ENCODE measurements around the gene GHR.
"Not testable (repeated sequence)": the region's sequence is repeated elsewhere in the genome, so short reads cannot be mapped to it uniquely, and the experiment has no call there.

GHR gene

DNA sequence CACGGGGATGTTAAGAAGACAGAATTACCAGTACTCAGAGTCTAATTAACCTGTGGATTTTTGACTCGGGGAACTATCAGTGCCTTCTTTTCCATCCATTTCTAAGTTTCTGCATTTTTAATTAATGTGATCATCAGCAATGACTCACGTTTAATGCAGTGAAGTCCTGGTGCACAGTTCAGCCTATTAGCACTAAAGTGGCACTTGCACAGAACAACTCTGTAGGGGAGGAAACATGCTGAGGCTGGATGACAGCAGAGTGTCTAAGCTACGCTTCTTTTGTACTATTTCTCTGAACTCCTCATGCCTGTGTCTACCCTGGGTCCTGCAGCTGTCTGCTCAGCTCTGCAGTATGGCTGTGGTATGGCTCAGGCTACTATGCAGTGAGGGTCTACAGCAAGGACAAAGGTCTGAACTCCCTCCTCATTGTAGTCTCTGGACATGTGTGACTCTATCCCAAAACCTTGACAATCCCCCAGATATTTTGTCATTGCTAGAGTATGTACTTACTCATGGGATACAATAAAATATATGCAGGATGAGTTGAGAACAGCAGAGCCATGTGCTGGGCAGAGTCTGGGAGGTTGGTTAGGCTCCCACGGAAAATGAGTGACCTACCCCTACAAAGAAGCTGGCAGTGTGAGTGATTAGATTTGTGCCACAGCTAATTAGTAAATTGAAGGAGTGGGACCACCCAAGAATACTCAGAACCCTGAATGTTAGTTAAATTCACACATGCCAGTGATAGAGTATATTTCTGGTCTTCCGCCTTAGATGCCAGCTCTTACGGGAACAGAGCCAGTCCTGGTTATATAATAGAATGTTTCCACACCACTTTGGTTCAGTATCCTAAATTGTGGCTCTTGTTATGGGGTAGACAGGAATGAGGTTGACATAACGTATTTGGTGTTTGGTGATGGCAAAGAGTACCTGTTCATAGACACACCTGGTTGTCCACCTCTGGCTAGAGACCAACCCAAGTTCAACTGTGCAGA, 148.0 kb downstream of the GHR start:
- ATAC-seq, result no peak

DNA sequence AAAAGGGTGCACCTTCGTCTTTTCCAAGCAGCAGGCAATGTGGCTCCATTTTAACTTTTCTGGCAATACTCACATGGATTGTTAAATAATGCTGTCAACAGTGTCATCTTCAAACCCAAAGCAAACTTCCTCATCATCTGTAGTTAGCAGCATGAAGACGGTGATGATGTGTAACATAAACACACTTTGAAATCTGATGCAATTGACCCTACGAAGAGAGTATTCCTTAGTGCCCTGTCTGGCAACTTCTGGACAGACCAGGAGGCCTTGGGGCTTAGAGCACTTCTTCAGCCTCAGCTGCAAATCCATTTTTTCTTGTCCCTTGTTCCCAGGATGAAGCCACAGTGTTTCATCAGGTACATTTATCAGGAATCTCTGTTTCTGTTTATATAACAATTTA, 149.1 kb downstream of the GHR start:
- no peak for ATAC-seq

DNA sequence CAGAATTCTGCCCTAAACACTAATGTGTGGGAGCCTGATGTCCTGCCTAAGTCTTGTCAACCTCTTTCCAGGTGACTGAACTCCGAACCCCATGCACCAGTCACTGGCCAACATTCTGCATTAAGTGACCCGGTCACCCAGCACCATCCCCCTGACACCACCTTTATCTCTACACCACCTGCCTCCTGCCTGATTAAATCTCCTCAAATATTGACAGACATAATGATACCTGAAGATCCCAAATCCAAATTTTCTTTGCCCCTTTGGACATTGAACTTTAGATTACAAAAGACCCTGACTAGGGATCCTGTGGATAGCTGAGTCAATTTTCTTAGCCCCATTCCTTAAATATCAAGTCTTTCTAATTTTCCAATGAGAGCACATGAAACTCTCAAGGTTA, 150.1 kb downstream of the GHR start:
- ATAC-seq, result no peak

GRCh38 chr5:42575914-42576313, 152.7 kb downstream of the GHR start:
- ATAC-seq, result not testable (repeated sequence)

- ATAC-seq, result not testable (repeated sequence)
Observed at GRCh38 chr5:42578901-42579300, 155.7 kb downstream of the GHR start.

DNA sequence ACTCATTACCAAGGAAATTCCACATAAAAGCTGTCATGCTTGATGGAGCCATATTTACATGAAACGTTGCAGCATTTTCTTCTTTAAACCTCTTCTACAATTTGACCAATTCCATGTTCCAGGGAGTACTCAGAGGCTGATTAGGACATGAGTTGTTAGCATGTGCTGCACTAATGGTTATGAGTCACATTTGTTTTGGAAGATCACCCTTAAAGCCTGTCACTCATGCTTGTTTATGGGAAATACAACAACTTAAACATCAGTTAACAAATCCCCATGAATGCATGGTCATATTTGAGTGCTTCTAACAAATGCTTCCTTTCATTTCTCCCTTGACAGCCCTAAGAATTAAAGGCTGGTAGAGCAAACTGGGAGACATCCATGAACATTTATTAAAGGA, 156.1 kb downstream of the GHR start:
- ATAC-seq, result no peak

GRCh38 chr5:42581845-42582244, 158.6 kb downstream of the GHR start:
- ATAC-seq, result no peak

GRCh38 chr5:42582723-42583122, 159.5 kb downstream of the GHR start:
- no peak for ATAC-seq

- no peak for ATAC-seq
Observed at GRCh38 chr5:42583322-42583721, 160.1 kb downstream of the GHR start.

DNA sequence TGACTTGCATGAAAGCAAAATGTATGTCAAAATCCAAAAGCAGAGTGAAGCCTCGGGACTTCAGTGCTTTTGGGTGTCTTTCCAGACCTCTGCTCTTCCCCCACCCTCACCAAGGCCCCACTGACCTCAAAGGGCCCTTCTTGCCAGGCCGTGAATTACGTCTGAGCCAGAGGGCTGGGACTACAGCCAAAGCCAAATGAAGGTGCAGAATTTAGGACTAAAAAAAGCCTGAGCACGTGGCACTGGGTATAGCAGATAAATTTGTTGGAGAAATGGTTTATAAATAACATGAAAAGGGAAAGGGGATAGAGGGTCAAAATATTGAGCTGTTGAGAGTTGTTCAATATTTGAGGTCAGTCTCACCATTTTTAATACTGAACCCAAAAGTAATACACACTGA, 163.4 kb downstream of the GHR start:
- ATAC-seq, result no peak

DNA sequence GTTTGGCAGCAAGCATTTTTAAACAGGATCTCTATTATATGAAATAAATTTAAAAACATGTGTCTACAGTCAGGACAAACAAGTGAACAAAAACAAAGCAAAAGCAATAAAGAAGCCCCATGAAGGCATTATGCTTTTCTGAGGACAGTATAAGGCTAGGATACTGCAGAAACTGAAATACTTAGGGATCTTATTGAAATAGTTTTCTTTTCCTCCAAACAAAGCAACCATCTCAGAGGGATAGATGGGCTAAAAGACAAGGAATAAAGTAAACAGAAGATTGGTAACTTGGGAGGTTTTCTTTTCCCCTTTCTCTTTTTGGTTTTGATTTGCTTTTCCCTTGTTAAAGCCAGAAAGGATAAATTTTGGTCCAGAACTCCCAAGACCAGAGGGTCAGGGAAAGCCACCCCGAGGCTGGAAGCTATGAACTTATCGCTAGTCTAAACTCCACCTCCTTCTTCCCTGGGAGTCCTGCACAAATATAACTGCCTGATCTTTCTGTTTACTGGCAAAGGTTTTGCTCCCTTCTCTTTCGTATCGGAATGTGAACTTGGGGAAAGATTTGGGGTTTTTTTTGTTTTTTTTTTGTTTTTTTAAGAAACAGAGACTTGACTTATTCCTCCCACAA, 164.0 kb downstream of the GHR start:
- no peak for ATAC-seq

DNA sequence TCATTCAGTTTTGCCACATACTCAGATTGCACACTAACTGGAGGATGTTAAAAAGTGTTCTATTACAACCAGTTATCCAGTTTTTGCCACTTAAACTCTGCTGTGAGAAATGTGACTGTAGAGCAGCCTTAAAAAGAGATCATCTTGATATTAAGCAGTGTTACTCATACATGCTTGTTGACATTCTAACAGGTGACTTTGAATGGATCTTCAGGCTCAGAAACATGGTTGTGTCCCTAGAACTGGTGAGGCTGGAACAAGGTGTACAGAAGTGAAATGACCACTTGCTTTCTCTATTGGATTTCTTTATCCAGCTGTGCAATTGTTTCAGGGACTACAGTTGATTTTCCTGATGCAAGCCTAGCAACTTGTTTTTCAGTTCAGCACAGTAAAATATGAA, 167.3 kb downstream of the GHR start:
- ATAC-seq, result no peak

GRCh38 chr5:42591015-42591414, 167.8 kb downstream of the GHR start:
- ATAC-seq, result no peak

- ATAC-seq, result no peak
Observed at GRCh38 chr5:42592401-42593140, 169.3 kb downstream of the GHR start.

GRCh38 chr5:42593591-42593990, 170.4 kb downstream of the GHR start:
- no peak for ATAC-seq

DNA sequence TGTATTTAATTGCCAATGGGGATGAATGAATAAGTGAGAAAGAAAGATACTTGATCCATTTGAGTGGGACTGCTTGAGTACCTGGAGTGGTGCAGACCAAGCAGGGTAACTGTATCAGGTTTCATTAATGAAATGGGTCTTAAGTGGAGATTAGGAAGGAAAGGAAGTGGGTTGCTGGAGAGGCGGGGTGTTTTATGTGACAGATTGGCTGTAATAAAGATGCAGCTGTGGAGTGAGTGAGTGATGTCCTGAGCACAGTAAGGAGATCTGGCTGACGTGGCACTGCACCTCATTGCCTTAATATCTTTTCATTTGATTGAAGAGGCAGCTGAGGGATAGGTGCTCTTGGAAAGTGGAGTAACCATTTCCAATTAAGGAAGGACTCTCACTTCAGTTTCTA, 172.4 kb downstream of the GHR start:
- ATAC-seq, result no peak

- no peak for ATAC-seq
Observed at GRCh38 chr5:42596817-42597216, 173.6 kb downstream of the GHR start.

GRCh38 chr5:42597318-42597937, 174.2 kb downstream of the GHR start:
- no peak for ATAC-seq

DNA sequence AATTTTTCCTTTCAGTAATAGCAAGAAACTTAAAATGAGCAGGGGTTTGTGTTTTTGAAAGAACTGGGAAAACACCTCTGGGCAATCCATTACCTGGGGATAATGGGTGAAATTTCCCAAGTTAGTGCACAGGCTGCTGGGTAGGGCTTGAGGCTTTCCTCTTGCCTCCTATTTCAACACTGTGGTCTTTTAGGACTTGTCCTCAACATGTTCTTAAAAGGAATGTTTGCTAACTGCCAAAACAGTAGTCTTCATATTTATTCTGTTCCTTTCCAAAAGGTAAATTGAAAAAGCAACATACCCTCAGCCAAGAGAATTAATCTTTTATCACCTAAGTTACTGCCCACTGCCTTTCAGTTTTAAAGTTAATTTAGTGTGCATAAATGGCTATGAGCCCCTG, 175.1 kb downstream of the GHR start:
- ATAC-seq, result no peak

DNA sequence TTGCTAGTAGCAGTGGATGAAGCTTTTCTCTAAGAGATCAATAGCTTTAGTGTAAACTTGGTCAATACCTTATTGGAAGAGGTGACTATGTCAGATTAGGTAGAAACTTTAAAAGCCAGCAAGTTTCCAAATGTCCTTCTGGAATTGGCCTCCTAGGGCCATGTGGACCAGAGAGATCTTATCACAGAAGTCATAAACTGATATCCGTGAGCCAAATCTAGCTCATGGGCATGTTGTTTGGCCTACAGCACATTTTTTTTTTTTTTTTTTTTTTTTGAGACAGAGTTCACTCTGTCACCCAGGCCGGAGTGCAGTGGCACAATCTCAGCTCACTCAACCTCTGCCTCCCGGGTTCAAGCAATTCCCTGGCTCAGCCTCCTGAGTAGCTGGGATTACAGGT, 175.9 kb downstream of the GHR start:
- ATAC-seq, result no peak

- ATAC-seq, result no peak
Observed at GRCh38 chr5:42600441-42600840, 177.2 kb downstream of the GHR start.

DNA sequence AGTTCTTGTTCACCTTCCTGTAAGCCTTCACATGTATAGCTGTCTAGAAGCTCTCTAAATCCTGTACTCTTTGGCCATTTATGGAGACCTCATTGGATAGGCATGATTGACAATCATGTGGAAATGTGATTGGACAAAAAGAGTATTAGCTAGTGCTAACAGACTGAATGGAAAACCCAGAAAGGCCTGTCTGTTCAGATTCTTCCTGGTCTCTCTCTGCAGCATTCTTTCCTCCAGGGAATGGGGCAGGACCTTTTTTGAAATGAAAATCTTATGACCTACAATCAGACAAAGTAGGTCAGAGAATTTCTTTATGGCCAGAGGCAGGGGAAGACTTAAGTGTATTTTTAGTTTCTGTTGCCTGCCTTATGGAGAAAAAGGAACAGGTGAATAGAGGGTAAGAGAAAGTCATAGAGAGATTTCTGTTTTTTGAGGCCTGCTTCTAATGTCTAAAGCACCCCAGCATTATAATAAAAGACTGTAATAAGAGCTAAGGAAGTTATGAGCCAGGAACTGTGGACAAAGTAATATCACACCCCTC, 181.0 kb downstream of the GHR start:
- no peak for ATAC-seq

GRCh38 chr5:42605490-42605889, 182.3 kb downstream of the GHR start:
- no peak for ATAC-seq

Data from activated CD4-positive, CD25-positive, alpha-beta regulatory T cell treated with anti-CD3 and anti-CD28 coated beads, Interleukin-2, amount 50 U/mL, for 24 hours (primary cell).